ENCODE data around the gene CD93. TPM values are rescaled to one million over a fixed set of nuclear protein-coding genes. Genes with fewer than 3 reads are reported as not detected.

The CD93 gene
- total RNA-seq, 1 donor from 2014 or later = 0.44 TPM

GRCh38 chr20:23079926-23080325 is 6.2 kb downstream of the CD93 start:
- TF ChIP-seq CTCF (conservative IDR thresholded peaks at IDR 0.05) = no peak
- Mint-ChIP-seq H3K9me3 (no peaks in the 10 kb centered on the region), H3K4me1 (peaks cover 15% of the 10 kb centered on the region), H3K27ac (ENCODE audit: unreplicated experiment) (no peak overlapping the region), H3K4me3 (no peak overlapping the region), H3K27me3 (ENCODE audit: low read depth) (peaks cover 9% of the 10 kb centered on the region), H3K36me3 (ENCODE audit: low read depth) (no peaks in the 10 kb centered on the region)
- no peak for DNase-seq (ENCODE audit: low read depth, low spot score)

GRCh38 chr20:23079016-23079351 is 7.1 kb downstream of the CD93 start:
- H3K27me3 Mint-ChIP-seq (ENCODE audit: low read depth) = peaks cover 9% of the 10 kb centered on the region
- H3K36me3 Mint-ChIP-seq (ENCODE audit: low read depth) = no peaks in the 10 kb centered on the region
- TF ChIP-seq CTCF (conservative IDR thresholded peaks at IDR 0.05) = peak; percentile 53
- no peak for DNase-seq (ENCODE audit: low read depth, low spot score)
- peaks cover 15% of the 10 kb centered on the region for H3K4me1 Mint-ChIP-seq
- H3K27ac Mint-ChIP-seq (ENCODE audit: unreplicated experiment) = no peak overlapping the region
- no peak overlapping the region for H3K4me3 Mint-ChIP-seq
- no peaks in the 10 kb centered on the region for H3K9me3 Mint-ChIP-seq

- DNase-seq (ENCODE audit: low read depth, low spot score) = no peak
- no peak for TF ChIP-seq CTCF (conservative IDR thresholded peaks at IDR 0.05)
- Mint-ChIP-seq H3K27ac (ENCODE audit: unreplicated experiment) (peak overlapping the region; percentile 28), H3K9me3 (no peaks in the 10 kb centered on the region), H3K27me3 (ENCODE audit: low read depth) (peaks cover 9% of the 10 kb centered on the region), H3K36me3 (ENCODE audit: low read depth) (no peaks in the 10 kb centered on the region), H3K4me1 (peaks cover 15% of the 10 kb centered on the region), H3K4me3 (no peak overlapping the region)
These were observed 7.6 kb downstream of the CD93 start for GRCh38 chr20:23078351-23079015.

- Mint-ChIP-seq H3K27me3 (ENCODE audit: low read depth) (peaks cover 9% of the 10 kb centered on the region), H3K9me3 (no peaks in the 10 kb centered on the region), H3K36me3 (ENCODE audit: low read depth) (no peaks in the 10 kb centered on the region), H3K4me3 (no peak overlapping the region), H3K27ac (ENCODE audit: unreplicated experiment) (no peak overlapping the region), H3K4me1 (peaks cover 9% of the 10 kb centered on the region)
- no peak for DNase-seq (ENCODE audit: low read depth, low spot score)
- no peak for TF ChIP-seq CTCF (conservative IDR thresholded peaks at IDR 0.05)
These were observed 8.8 kb downstream of the CD93 start for GRCh38 chr20:23077277-23077676.

GRCh38 chr20:23074052-23074451 is 12.1 kb downstream of the CD93 start:
- Mint-ChIP-seq H3K4me1 (peaks cover 8% of the 10 kb centered on the region), H3K27me3 (ENCODE audit: low read depth) (peaks cover 7% of the 10 kb centered on the region), H3K4me3 (no peak overlapping the region), H3K9me3 (no peaks in the 10 kb centered on the region), H3K27ac (ENCODE audit: unreplicated experiment) (no peak overlapping the region), H3K36me3 (ENCODE audit: low read depth) (no peaks in the 10 kb centered on the region)
- TF ChIP-seq CTCF (conservative IDR thresholded peaks at IDR 0.05) = no peak
- DNase-seq (ENCODE audit: low read depth, low spot score) = no peak
